Ovary (tissue), 10 donors: ENCODE measurements around the gene COL9A3. TPM values are rescaled to one million over a fixed set of nuclear protein-coding genes. Genes with fewer than 3 reads are reported as not detected.

Source experiments
- DNase-seq, 5 donors: peaks; one replicate each; pipeline ENCODE4 v3.0.0-alpha.2; 2019 to 2020
- H3K27ac ChIP-seq, 2 donors: fragments of 200-600 bp; one replicate each; pipeline versions ENCODE4 v1.5.1 to v1.8.0; 2019 to 2022
- H3K27me3 ChIP-seq: fragments of 200-600 bp; one replicate; pipeline ENCODE4 v1.8.0; 2022
- H3K36me3 ChIP-seq: fragments of 200-600 bp; sonication (generic); one replicate; pipeline ENCODE4 v1.5.1; 2019
- H3K4me1 ChIP-seq: one replicate; pipeline ENCODE4 v1.8.1; 2013; ENCODE audit warnings: mild to moderate bottlenecking, moderate library complexity; ENCODE audit not compliant: insufficient read depth
- H3K4me3 ChIP-seq: fragments of 200-600 bp; sonication (generic); one replicate; pipeline ENCODE4 v1.5.1; 2017
- H3K9me3 ChIP-seq, 2 donors: fragments of 200-600 bp in 1 of 2; sonication (generic) in 1 of 2; one replicate each; pipeline versions ENCODE4 v1.5.1 to v1.8.1; 2013 to 2019; ENCODE audit warnings: mild to moderate bottlenecking in 1 of 2, moderate library complexity in 1 of 2
- EP300 ChIP-seq: sonication (generic); formaldehyde crosslinking; IDR thresholded peaks from one replicate; pipeline ENCODE4 v1.6.1; 2017; ENCODE audit warnings: antibody characterized with exemption
- POLR2A ChIP-seq: fragments of 450-650 bp; IDR thresholded peaks from one replicate; pipeline ENCODE4 v1.6.1; 2017; ENCODE audit warnings: antibody characterized with exemption, mild to moderate bottlenecking, moderate library complexity
- WGBS, 3 donors: extraction: QIAGEN DNeasy Blood & Tissue Kit in 1 of 3; methylation state at CpG; one replicate each; pipeline versions ENCODE4 v1.1.5 to v1.1.7; 2013 to 2017; 5-methylcytosine and 5-hydroxymethylcytosine counted together
- intact Hi-C, 4 donors: fragments of 100-400 bp; cut with DNase I; formaldehyde crosslinking; loops; one replicate each; pipeline versions ENCODE4 v1.11.0 to v1.15.1; 2022 to 2023
- long read RNA-seq, 3 donors: library from polyadenylated mRNA in 2 of 3; unstranded in 2 of 3; transcript quantifications; one replicate each; pipeline ENCODE4 v2.0.0 and lab custom pipeline, GENCODE V29; 2021 to 2026
- polyA plus RNA-seq, 2 donors: library from polyadenylated mRNA; stranded (reverse); fragments of 200-250 nt in 1 of 2; fragments of 350-450 nt in 1 of 2; fragmentation: Illumina TruSeq in 1 of 2; extraction: RNeasy Lipid Tissue Mini Kit (QIAGEN cat#74804) in 1 of 2; gene quantifications; one replicate each; pipeline ENCODE4 v1.2.3, GENCODE V29; 2013 to 2014
- total RNA-seq, 7 donors: library from RNA; depleted of rRNA in 2 of 7; stranded (reverse); fragments of >200 nt in 2 of 7; fragmentation: NEBNext Ultra II Directional in 3 of 7; extraction: Animal tissue kit (Norgen Biotek cat#: 25700) in 3 of 7; gene quantifications; one replicate each; pipeline versions ENCODE4 v1.1.0 to v1.2.4, GENCODE V29; 2016 to 2023
- TF ChIP-seq, protein P1 (sequence below), 3 donors: fragments of 450-650 bp in 2 of 3; fragments of 200-600 bp in 1 of 3; IDR thresholded peaks; one replicate each; pipeline versions ENCODE4 v1.5.1 to v1.8.0; 2016 to 2022; ENCODE audit warnings: antibody characterized with exemption in 3 of 3, mild to moderate bottlenecking in 1 of 3
- donor health status: DM: no; HTN: no; CAD: no; lungs with moderate emphysema.
- donor health status: DM: no; HTN: no; CAD: no.
- donor health status: Bipolar disorder and iron deficiency.
- donor health status: DM: yes; HTN: yes; CAD: no.
- donor health status: DM: no; HTN: no; CAD: no.
- donor health status: DM: yes; HTN: yes; CAD: no.

Gene COL9A3
- total RNA-seq (1 to 10 TPM in 5 of 7 donors, under 1 TPM in 1, not detected in 1; 0.83 to 2.6 (median 1.6) TPM), polyA plus RNA-seq (1 to 10 TPM in 1 of 2 donors, under 1 TPM in 1; 0.65 to 3.0 TPM)
- long read RNA-seq, donor 1 = 0 reads
- long read RNA-seq, donor 2, partial matches to known transcripts = 13 of 21 reads
- long read RNA-seq, donor 2, other reads (novel, unspliced or antisense) = 5 of 21 reads
- long read RNA-seq, donor 3, partial matches to known transcripts = 3 of 3 reads
- long read RNA-seq, donor 3, other reads (novel, unspliced or antisense) = 0 of 3 reads

DNA sequence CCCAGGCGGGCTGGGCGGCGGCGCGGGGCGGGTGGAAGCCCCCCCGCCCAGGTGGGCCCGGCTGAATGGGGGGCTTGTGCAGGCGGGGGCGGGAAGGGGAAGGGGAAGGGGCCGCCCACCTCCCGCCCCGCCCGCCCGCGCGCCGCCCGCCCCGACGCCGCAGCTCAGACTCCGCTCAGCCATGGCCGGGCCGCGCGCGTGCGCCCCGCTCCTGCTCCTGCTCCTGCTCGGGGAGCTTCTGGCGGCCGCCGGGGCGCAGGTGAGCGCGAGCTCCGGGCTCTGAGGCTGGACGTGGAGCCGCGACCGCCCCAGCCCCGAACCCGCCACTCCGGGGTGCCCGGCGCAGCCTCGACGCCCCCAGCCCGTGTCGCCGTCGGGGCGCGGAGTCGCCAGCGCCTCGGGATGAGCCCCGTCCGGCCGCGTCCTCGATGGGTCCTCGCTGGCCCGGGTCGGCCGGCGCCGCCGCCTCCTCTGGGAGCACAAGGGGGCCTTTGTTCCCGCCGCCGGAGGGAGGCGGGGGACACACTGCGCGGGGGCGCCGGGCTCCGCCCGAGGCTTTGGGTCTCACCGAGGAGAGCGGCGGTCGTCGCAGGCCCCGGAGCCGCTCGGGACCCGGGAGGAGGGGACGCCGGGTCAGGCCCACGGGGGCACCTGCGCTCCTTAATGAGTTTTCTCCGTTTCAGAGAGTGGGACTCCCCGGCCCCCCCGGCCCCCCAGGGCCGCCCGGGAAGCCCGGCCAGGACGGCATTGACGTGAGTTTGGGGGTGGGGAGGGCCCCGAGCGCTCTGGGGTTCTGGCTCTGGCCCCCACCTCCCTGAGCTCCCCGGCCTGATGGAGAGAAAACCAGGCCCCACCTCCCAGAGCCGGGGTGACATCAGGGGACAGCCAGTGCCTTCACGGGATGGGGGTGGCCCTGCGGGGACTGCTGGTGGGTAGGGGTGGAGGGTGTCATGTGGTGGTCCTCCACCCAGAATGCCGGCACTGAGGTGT, at the start of gene COL9A3:
TSS of gene COL9A3 (plus strand) at position 167 of the 990 bp plus-strand sequence. CDS start at position 182, 15 bp downstream.
- no peak for DNase-seq
- Histone ChIP-seq H3K9me3 (no peaks in the 10 kb centered on the region), H3K27me3 (peaks cover 4% of the 10 kb centered on the region), H3K4me1 (peaks cover 9% of the 10 kb centered on the region), H3K27ac (no peak within 1 kb of the TSS), H3K36me3 (no peaks in the 10 kb centered on the region), H3K4me3 (peak within 1 kb of the TSS; percentile 15)
- intact Hi-C loops = no loop called here
- 10 to 36% (median 12%) methylated on average over 26 to 108 of the region's 108 CpGs for WGBS, 3 donors
- no peak for TF ChIP-seq POLR2A
- TF ChIP-seq, protein P1, sequence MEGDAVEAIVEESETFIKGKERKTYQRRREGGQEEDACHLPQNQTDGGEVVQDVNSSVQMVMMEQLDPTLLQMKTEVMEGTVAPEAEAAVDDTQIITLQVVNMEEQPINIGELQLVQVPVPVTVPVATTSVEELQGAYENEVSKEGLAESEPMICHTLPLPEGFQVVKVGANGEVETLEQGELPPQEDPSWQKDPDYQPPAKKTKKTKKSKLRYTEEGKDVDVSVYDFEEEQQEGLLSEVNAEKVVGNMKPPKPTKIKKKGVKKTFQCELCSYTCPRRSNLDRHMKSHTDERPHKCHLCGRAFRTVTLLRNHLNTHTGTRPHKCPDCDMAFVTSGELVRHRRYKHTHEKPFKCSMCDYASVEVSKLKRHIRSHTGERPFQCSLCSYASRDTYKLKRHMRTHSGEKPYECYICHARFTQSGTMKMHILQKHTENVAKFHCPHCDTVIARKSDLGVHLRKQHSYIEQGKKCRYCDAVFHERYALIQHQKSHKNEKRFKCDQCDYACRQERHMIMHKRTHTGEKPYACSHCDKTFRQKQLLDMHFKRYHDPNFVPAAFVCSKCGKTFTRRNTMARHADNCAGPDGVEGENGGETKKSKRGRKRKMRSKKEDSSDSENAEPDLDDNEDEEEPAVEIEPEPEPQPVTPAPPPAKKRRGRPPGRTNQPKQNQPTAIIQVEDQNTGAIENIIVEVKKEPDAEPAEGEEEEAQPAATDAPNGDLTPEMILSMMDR (IDR thresholded peaks at IDR 0.05) = no peak
- no peak for TF ChIP-seq EP300

DNA sequence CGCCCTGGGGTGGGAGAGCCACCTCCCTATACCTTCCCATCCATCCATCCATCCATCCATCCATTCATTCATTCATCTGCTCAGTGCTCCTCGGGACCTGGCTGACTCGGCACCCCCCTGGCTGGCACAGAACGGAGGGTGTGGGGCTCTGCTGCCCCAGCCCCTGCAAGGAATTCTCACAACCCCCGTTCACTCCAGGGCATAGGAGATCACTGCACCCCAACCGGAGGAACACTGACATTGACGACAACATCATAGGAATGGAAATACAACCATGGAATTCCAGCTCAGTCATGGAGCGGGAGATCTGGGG, 48.7 kb upstream of the COL9A3 start:
- TF ChIP-seq POLR2A (no peak), EP300 (no peak)
- TF ChIP-seq, protein P1 (IDR thresholded peaks at IDR 0.05) = no peak
- Histone ChIP-seq H3K4me3 (no peak overlapping the region), H3K27me3 (no peaks in the 10 kb centered on the region), H3K9me3 (no peaks in the 10 kb centered on the region), H3K4me1 (peaks cover 9% of the 10 kb centered on the region), H3K27ac (no peak overlapping the region), H3K36me3 (no peaks in the 10 kb centered on the region)
- intact Hi-C loops = no loop called here
- 57 to 62% (median 58%) methylated on average over 8 of the region's 8 CpGs for WGBS, 3 donors
- no peak for DNase-seq

DNA sequence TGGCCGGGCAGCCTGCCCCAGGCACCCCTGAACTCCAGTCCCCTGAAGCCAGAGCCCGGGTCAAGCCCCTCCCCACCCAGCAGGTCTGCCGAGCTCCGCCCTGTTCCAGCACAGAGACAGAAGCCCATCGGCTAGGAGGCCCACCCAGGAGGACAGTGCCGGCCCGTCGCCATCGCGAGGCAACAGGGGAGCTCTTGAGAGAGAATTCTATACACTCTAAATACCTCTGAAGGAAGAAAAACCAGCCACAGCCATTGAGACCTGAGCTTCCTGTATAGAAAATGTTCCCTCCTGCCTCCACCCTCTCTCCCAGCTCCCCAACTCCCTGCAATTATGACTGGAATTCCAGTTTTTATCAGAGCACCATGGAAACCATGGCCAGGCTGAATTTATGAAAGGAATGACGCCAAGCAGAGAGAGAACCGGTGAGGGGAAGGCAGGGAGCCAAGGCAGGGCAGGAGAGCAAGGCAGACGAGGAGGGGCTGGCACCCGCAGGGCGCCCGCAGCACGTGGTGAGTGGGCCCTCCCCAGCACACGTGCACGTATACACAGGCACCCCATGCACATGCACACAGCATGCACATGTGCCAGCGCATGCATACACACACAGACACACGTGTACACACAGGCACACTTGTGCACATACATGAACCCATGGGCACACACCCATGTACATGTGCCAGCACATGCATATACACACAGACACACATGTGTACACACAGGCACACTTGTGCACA, 48.1 kb upstream of the COL9A3 start:
- no peaks in the 10 kb centered on the region for H3K9me3 ChIP-seq
- intact Hi-C loops = no loop called here
- DNase-seq = peak in 3 of 5 donors; percentile 32 to 76 (median 58)
- H3K27ac ChIP-seq = no peak overlapping the region
- peaks cover 9% of the 10 kb centered on the region for H3K4me1 ChIP-seq
- no peaks in the 10 kb centered on the region for H3K27me3 ChIP-seq
- TF ChIP-seq, protein P1 (IDR thresholded peaks at IDR 0.05) = no peak
- TF ChIP-seq EP300 = no peak
- no peak for TF ChIP-seq POLR2A
- H3K4me3 ChIP-seq = no peak overlapping the region
- 7 to 20% (median 14%) methylated on average over 21 of the region's 21 CpGs for WGBS, 3 donors
- no peaks in the 10 kb centered on the region for H3K36me3 ChIP-seq

DNA sequence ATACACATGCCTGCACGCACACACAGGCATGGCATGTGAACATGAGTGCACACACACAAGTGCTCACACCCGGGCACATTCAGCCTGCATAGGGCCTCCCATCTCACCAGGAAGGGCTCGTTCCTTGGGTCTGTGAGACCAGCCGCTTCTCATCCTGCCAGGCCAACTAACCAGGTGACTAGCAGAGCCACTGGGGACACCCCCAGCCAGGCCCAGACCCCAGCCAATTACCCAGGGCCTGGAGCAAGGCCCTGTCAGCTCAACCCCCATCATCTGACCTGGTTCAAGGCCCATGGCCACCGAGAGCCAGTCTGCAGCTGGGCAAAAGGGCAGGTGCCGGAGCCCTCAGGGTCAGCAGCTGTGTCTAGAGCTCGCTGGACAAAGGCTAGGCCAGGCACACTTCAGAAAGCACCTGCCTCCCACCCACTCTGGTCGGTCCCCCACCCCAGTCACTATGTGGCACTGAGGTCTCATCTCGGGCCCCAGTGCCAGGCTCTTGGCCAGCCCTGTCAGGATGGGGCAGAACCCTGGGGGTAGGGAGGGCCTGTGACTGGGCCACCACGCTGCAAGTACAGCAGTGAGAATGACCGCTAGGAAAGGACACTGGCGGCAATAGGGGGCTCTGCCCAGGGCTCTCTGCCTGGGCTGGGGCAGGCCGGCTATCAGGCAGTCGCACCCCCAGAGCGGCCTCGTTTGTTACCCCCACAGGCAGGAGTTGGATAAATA, 47.3 kb upstream of the COL9A3 start:
- H3K4me3 ChIP-seq = no peak overlapping the region
- no peaks in the 10 kb centered on the region for H3K9me3 ChIP-seq
- H3K36me3 ChIP-seq = no peaks in the 10 kb centered on the region
- TF ChIP-seq EP300 = no peak
- TF ChIP-seq, protein P1 (IDR thresholded peaks at IDR 0.05) = no peak
- TF ChIP-seq POLR2A = no peak
- no peak overlapping the region for H3K27ac ChIP-seq
- no peaks in the 10 kb centered on the region for H3K27me3 ChIP-seq
- intact Hi-C loops = no loop called here
- 87 to 88% (median 88%) methylated on average over 16 of the region's 16 CpGs for WGBS, 3 donors
- H3K4me1 ChIP-seq = peaks cover 9% of the 10 kb centered on the region
- no peak for DNase-seq
